Gastrocnemius medialis (tissue), 4 donors: ENCODE measurements around the gene SUV39H2.

Experiments used
- CTCF ChIP-seq, 5 experiments: fragments of 450-650 bp in 3 of 5; fragments of 200-600 bp in 2 of 5; sonication (generic) in 2 of 5; IDR thresholded peaks in 4 of 5; conservative IDR thresholded peaks in 1 of 5; 1 replicate in 4 of 5; 2 replicates in 1 of 5; pipeline ENCODE4 v1.5.1; 2016 to 2019; ENCODE audit warnings: antibody characterized with exemption in 5 of 5, mild to moderate bottlenecking in 3 of 5, moderate library complexity in 3 of 5
- POLR2A ChIP-seq, 2 donors: fragments of 450-650 bp; IDR thresholded peaks; one replicate each; pipeline ENCODE4 v1.6.1; 2017; ENCODE audit warnings: antibody characterized with exemption in 2 of 2, mild to moderate bottlenecking in 2 of 2, moderate library complexity in 2 of 2

GRCh38 chr10:14855453-14855852 lies 23.2 kb upstream of the SUV39H2 start:
- TF ChIP-seq POLR2A (IDR thresholded peaks at IDR 0.05) = no peak
- no peak for TF ChIP-seq CTCF (IDR thresholded peaks at IDR 0.05 in 4 of 5, conservative IDR thresholded peaks at IDR 0.05 in 1 of 5)
